ENCODE data around the gene PRR20G. TPM values are rescaled to one million over a fixed set of nuclear protein-coding genes. Genes with fewer than 3 reads are reported as not detected.

Gene PRR20G
- total and polyA plus RNA-seq, 2 experiments from 2014 or later, result 0.39 TPM; not detected in 1

DNA sequence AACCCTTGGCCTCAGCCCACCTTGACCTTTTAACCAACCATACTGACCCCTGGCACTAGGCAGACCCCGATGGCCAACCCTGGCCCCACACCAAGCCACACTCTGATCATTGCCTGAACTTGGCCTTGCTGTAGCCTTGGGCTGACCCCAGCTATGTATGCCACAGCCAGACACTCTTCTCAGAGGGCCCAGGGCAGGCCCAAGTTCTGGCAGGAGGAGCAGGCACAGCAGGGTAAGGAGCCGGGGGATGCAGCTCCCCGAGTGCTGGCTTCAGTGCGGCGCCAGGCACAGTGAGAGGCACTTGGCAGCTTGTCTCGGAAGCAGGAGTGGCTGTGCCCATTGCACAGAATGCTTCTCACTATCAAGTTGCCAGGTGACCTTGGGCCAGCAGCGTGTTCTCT is 22.3 kb downstream of the PRR20G start:
- H3K4me1 ChIP-seq (ENCODE audit: insufficient read depth), result no peaks in the 10 kb centered on the region
- no peaks in the 10 kb centered on the region for H3K9me2 ChIP-seq (ENCODE audit: insufficient read depth)
- H3K4me2 ChIP-seq, result no peak overlapping the region
- H3K79me2 ChIP-seq (replicated peaks; ENCODE audit: insufficient read depth), result no peaks in the 10 kb centered on the region
- no peak overlapping the region for H3K27ac ChIP-seq (ENCODE audit: low read depth)
- TF ChIP-seq STAT1 (IDR thresholded peaks at IDR 0.05; ENCODE audit: unreplicated experiment), result no peak
- no peak for TF ChIP-seq POLR2AphosphoS5 (IDR thresholded peaks at IDR 0.05; ENCODE audit: low read depth)
- TF ChIP-seq, protein P1, sequence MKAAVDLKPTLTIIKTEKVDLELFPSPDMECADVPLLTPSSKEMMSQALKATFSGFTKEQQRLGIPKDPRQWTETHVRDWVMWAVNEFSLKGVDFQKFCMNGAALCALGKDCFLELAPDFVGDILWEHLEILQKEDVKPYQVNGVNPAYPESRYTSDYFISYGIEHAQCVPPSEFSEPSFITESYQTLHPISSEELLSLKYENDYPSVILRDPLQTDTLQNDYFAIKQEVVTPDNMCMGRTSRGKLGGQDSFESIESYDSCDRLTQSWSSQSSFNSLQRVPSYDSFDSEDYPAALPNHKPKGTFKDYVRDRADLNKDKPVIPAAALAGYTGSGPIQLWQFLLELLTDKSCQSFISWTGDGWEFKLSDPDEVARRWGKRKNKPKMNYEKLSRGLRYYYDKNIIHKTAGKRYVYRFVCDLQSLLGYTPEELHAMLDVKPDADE (IDR thresholded peaks at IDR 0.05), result no peak
- TF ChIP-seq, protein P2, sequence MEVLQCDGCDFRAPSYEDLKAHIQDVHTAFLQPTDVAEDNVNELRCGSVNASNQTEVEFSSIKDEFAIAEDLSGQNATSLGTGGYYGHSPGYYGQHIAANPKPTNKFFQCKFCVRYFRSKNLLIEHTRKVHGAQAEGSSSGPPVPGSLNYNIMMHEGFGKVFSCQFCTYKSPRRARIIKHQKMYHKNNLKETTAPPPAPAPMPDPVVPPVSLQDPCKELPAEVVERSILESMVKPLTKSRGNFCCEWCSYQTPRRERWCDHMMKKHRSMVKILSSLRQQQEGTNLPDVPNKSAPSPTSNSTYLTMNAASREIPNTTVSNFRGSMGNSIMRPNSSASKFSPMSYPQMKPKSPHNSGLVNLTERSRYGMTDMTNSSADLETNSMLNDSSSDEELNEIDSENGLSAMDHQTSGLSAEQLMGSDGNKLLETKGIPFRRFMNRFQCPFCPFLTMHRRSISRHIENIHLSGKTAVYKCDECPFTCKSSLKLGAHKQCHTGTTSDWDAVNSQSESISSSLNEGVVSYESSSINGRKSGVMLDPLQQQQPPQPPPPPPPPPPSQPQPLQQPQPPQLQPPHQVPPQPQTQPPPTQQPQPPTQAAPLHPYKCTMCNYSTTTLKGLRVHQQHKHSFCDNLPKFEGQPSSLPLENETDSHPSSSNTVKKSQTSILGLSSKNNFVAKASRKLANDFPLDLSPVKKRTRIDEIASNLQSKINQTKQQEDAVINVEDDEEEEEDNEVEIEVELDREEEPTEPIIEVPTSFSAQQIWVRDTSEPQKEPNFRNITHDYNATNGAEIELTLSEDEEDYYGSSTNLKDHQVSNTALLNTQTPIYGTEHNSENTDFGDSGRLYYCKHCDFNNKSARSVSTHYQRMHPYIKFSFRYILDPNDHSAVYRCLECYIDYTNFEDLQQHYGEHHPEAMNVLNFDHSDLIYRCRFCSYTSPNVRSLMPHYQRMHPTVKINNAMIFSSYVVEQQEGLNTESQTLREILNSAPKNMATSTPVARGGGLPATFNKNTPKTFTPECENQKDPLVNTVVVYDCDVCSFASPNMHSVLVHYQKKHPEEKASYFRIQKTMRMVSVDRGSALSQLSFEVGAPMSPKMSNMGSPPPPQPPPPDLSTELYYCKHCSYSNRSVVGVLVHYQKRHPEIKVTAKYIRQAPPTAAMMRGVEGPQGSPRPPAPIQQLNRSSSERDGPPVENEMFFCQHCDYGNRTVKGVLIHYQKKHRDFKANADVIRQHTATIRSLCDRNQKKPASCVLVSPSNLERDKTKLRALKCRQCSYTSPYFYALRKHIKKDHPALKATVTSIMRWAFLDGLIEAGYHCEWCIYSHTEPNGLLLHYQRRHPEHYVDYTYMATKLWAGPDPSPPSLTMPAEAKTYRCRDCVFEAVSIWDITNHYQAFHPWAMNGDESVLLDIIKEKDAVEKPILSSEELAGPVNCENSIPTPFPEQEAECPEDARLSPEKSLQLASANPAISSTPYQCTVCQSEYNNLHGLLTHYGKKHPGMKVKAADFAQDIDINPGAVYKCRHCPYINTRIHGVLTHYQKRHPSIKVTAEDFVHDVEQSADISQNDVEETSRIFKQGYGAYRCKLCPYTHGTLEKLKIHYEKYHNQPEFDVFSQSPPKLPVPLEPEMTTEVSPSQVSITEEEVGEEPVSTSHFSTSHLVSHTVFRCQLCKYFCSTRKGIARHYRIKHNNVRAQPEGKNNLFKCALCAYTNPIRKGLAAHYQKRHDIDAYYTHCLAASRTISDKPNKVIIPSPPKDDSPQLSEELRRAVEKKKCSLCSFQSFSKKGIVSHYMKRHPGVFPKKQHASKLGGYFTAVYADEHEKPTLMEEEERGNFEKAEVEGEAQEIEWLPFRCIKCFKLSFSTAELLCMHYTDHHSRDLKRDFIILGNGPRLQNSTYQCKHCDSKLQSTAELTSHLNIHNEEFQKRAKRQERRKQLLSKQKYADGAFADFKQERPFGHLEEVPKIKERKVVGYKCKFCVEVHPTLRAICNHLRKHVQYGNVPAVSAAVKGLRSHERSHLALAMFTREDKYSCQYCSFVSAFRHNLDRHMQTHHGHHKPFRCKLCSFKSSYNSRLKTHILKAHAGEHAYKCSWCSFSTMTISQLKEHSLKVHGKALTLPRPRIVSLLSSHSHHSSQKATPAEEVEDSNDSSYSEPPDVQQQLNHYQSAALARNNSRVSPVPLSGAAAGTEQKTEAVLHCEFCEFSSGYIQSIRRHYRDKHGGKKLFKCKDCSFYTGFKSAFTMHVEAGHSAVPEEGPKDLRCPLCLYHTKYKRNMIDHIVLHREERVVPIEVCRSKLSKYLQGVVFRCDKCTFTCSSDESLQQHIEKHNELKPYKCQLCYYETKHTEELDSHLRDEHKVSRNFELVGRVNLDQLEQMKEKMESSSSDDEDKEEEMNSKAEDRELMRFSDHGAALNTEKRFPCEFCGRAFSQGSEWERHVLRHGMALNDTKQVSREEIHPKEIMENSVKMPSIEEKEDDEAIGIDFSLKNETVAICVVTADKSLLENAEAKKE (CRISPR knock-in tag; IDR thresholded peaks at IDR 0.05), result no peak
- no peak for TF ChIP-seq JUNB (IDR thresholded peaks at IDR 0.05; ENCODE audit: unreplicated experiment)
- no peak for TF ChIP-seq CREB1 (CRISPR knock-in tag; IDR thresholded peaks at IDR 0.05; ENCODE audit: low read depth)
- TF ChIP-seq, protein P3, sequence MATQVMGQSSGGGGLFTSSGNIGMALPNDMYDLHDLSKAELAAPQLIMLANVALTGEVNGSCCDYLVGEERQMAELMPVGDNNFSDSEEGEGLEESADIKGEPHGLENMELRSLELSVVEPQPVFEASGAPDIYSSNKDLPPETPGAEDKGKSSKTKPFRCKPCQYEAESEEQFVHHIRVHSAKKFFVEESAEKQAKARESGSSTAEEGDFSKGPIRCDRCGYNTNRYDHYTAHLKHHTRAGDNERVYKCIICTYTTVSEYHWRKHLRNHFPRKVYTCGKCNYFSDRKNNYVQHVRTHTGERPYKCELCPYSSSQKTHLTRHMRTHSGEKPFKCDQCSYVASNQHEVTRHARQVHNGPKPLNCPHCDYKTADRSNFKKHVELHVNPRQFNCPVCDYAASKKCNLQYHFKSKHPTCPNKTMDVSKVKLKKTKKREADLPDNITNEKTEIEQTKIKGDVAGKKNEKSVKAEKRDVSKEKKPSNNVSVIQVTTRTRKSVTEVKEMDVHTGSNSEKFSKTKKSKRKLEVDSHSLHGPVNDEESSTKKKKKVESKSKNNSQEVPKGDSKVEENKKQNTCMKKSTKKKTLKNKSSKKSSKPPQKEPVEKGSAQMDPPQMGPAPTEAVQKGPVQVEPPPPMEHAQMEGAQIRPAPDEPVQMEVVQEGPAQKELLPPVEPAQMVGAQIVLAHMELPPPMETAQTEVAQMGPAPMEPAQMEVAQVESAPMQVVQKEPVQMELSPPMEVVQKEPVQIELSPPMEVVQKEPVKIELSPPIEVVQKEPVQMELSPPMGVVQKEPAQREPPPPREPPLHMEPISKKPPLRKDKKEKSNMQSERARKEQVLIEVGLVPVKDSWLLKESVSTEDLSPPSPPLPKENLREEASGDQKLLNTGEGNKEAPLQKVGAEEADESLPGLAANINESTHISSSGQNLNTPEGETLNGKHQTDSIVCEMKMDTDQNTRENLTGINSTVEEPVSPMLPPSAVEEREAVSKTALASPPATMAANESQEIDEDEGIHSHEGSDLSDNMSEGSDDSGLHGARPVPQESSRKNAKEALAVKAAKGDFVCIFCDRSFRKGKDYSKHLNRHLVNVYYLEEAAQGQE (IDR thresholded peaks at IDR 0.05; ENCODE audit: unreplicated experiment), result no peak
- TF ChIP-seq ZNF331 (CRISPR knock-in tag; IDR thresholded peaks at IDR 0.05; ENCODE audit: low read depth), result no peak
- no peak overlapping the region for H2AFZ ChIP-seq
- no peaks in the 10 kb centered on the region for H3F3A ChIP-seq (replicated peaks; ENCODE audit: low read depth)
- ATAC-seq, result no peak
- Mint-ChIP-seq H3K4me1 (no peaks in the 10 kb centered on the region), H3K4me3 (no peak overlapping the region), H3K36me3 (ENCODE audit: low read depth) (no peaks in the 10 kb centered on the region), H3K27me3 (ENCODE audit: insufficient read depth, low read depth, poor library complexity) (peaks cover 2% of the 10 kb centered on the region), H3K9me3 (peaks cover 21% of the 10 kb centered on the region), H3K27ac (no peak overlapping the region; the same call in 1 of the 2 replicates)
- H3K36me3 ChIP-seq (ENCODE audit: insufficient read depth), result no peaks in the 10 kb centered on the region
- H4K20me1 ChIP-seq (replicated peaks; ENCODE audit: insufficient read depth), result no peaks in the 10 kb centered on the region
- H3K4me3 ChIP-seq, result no peak overlapping the region
- DNase-seq (ENCODE audit: low spot score), result no peak
- no peaks in the 10 kb centered on the region for H3K27me3 ChIP-seq (ENCODE audit: insufficient read depth)

Measured in GM23338 (cell line).